Gastroesophageal sphincter (tissue), 2 donors: Measurements from ENCODE around the gene METRN.

Experiments
- POLR2A ChIP-seq, 2 donors: fragments of 450-650 bp; IDR thresholded peaks; one replicate each; pipeline ENCODE4 v1.6.1; 2017; ENCODE audit warnings: antibody characterized with exemption in 2 of 2, mild to moderate bottlenecking in 2 of 2, moderate library complexity in 1 of 2
- POLR2AphosphoS5 ChIP-seq: sonication (generic); formaldehyde crosslinking; IDR thresholded peaks from one replicate; pipeline ENCODE4 v1.6.1; 2017; ENCODE audit warnings: antibody characterized with exemption

GRCh38 chr16:747978-748746, 33.2 kb downstream of the METRN start:
- no peak for TF ChIP-seq POLR2A (IDR thresholded peaks at IDR 0.05)
- no peak for TF ChIP-seq POLR2AphosphoS5
